ENCODE data around the gene RSPO3.

DNA sequence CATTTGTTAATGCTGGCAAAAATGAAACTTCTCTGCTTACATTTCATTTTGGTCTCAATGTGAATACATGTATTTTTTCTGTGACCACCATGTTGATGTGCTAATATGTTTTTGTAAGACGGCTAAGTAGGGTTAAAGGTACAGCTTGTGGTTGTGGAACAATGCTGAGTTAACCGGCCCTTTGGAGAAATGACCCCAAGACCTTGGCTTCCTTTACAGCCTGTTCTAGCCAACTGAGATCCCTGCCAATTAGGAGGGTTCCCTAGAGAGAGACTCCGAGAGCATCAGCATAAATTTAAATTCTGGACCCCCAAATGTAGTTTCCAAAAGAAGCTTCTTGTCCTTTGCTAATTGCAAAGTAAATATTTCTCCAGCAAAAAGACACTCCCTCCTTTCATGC, 44.4 kb downstream of the RSPO3 start:
- TF ChIP-seq, protein P1, sequence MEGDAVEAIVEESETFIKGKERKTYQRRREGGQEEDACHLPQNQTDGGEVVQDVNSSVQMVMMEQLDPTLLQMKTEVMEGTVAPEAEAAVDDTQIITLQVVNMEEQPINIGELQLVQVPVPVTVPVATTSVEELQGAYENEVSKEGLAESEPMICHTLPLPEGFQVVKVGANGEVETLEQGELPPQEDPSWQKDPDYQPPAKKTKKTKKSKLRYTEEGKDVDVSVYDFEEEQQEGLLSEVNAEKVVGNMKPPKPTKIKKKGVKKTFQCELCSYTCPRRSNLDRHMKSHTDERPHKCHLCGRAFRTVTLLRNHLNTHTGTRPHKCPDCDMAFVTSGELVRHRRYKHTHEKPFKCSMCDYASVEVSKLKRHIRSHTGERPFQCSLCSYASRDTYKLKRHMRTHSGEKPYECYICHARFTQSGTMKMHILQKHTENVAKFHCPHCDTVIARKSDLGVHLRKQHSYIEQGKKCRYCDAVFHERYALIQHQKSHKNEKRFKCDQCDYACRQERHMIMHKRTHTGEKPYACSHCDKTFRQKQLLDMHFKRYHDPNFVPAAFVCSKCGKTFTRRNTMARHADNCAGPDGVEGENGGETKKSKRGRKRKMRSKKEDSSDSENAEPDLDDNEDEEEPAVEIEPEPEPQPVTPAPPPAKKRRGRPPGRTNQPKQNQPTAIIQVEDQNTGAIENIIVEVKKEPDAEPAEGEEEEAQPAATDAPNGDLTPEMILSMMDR (IDR thresholded peaks at IDR 0.05), result no peak
- no peak for TF ChIP-seq POLR2A (IDR thresholded peaks at IDR 0.05)

Measured in right lobe of liver (tissue), 4 donors.